Eye (tissue), 1 donor: ENCODE results near the gene TRDN.
"Not testable (repeated sequence)": the region's sequence is repeated elsewhere in the genome, so short reads cannot be mapped to it uniquely, and the experiment has no call there.

Experiments used
- DNase-seq: peaks from one replicate; pipeline ENCODE4 v3.0.0-alpha.2; 2015

Gene TRDN

GRCh38 chr6:123497025-123497424, 139.7 kb downstream of the TRDN start:
- DNase-seq = no peak

- no peak for DNase-seq
These were observed 147.2 kb downstream of the TRDN start for GRCh38 chr6:123489589-123489988.

- no peak for DNase-seq
These were observed 155.8 kb downstream of the TRDN start for GRCh38 chr6:123480986-123481385.

- DNase-seq = not testable (repeated sequence)
These were observed 164.6 kb downstream of the TRDN start for GRCh38 chr6:123472025-123472702.

- DNase-seq = no peak
These were observed 169.4 kb downstream of the TRDN start for GRCh38 chr6:123467392-123467791.

GRCh38 chr6:123462152-123462551, 174.6 kb downstream of the TRDN start:
- no peak for DNase-seq

- DNase-seq = no peak
These were observed 178.5 kb downstream of the TRDN start for GRCh38 chr6:123458218-123458617.

- no peak for DNase-seq
These were observed 179.9 kb downstream of the TRDN start for GRCh38 chr6:123456836-123457235.

- no peak for DNase-seq
These were observed 182.3 kb downstream of the TRDN start for GRCh38 chr6:123454448-123454847.

- DNase-seq = not testable (repeated sequence)
These were observed 183.7 kb downstream of the TRDN start for GRCh38 chr6:123453071-123453470.

GRCh38 chr6:123448306-123448884, 188.4 kb downstream of the TRDN start:
- DNase-seq = no peak

GRCh38 chr6:123447315-123447937, 189.3 kb downstream of the TRDN start:
- no peak for DNase-seq

GRCh38 chr6:123439371-123439770, 197.4 kb downstream of the TRDN start:
- no peak for DNase-seq

GRCh38 chr6:123434186-123434585, 202.6 kb downstream of the TRDN start:
- no peak for DNase-seq

- DNase-seq = no peak
These were observed 205.8 kb downstream of the TRDN start for GRCh38 chr6:123430970-123431369.

GRCh38 chr6:123427008-123427407, 209.7 kb downstream of the TRDN start:
- DNase-seq = no peak

- DNase-seq = no peak
These were observed 213.6 kb downstream of the TRDN start for GRCh38 chr6:123423130-123423529.

GRCh38 chr6:123420512-123420911, 216.2 kb downstream of the TRDN start:
- DNase-seq = no peak

GRCh38 chr6:123418071-123418470, 218.7 kb downstream of the TRDN start:
- DNase-seq = no peak

- DNase-seq = no peak
These were observed 219.2 kb downstream of the TRDN start for GRCh38 chr6:123417535-123417934.

GRCh38 chr6:123415844-123416468, 220.8 kb downstream of the TRDN start:
- DNase-seq = peak; percentile 85

GRCh38 chr6:123404975-123405374, 231.8 kb downstream of the TRDN start:
- no peak for DNase-seq

- DNase-seq = no peak
These were observed 234.7 kb downstream of the TRDN start for GRCh38 chr6:123402052-123402451.

GRCh38 chr6:123398072-123398471, 238.7 kb downstream of the TRDN start:
- DNase-seq = no peak
